ENCODE results near the gene LMF1. TPM values are rescaled to one million over a fixed set of nuclear protein-coding genes. Genes with fewer than 3 reads are reported as not detected.

The LMF1 gene
- total and polyA plus RNA-seq, 9 of the 15 experiments (the other 6 are each of a cell fraction or from before 2014, with no cell fraction given): 0.11 to 1.6 (median 0.55) TPM; not detected in 1

DNA sequence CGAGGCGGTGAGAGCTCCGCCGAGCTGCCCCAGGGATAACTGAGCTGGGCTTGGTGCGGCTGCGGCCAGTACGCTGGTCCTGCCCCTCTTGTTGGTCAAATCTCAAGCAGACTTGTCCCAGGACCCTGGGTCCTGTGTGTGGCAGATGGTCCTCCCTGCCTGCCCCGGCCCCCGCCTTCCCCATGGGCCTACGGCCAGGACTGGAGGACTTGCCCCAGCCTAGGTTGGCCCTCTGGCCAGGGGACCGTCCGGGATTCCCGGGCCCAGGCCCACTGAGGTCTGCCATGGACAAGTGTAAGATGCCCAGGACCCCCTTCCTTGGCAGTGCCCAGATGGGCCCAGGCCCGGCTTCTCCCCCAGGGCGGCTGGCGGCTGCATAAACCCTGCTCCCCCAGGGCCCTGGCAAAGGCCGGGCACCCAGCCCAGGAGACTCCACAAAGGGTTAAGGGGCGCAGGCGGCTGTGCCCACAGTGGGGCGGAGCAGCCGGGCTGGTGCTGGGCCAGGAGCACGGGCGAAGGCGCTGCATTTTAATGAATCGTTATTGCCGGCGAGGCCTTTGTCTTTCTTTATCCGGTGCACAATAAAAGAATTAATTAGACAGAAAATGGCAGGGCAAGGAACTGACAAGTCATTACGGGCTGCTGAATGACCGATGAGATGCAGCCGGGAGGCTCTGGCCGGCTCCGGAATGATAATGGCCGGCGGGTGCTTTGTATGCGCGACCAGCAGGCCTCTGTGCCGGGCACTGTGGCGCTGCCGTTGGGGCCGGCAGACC lies 19.9 kb upstream of the LMF1 start (continued):
- TF ChIP-seq, protein P1, sequence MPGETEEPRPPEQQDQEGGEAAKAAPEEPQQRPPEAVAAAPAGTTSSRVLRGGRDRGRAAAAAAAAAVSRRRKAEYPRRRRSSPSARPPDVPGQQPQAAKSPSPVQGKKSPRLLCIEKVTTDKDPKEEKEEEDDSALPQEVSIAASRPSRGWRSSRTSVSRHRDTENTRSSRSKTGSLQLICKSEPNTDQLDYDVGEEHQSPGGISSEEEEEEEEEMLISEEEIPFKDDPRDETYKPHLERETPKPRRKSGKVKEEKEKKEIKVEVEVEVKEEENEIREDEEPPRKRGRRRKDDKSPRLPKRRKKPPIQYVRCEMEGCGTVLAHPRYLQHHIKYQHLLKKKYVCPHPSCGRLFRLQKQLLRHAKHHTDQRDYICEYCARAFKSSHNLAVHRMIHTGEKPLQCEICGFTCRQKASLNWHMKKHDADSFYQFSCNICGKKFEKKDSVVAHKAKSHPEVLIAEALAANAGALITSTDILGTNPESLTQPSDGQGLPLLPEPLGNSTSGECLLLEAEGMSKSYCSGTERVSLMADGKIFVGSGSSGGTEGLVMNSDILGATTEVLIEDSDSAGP (CRISPR knock-in tag; IDR thresholded peaks at IDR 0.05): no peak

- 10% methylated on average over 11 of the region's 11 CpGs for WGBS (ENCODE audit: insufficient coverage, low coverage, missing lambda C conversion rate)
- Histone ChIP-seq H3K79me2 (ENCODE audit: control insufficient read depth, insufficient read depth, low read length) (no peaks in the 10 kb centered on the region), H3K27ac (ENCODE audit: extremely low read depth, low read depth, low read length) (no peak overlapping the region), H2AFZ (ENCODE audit: low read depth, low read length) (no peak overlapping the region), H3K27me3 (ENCODE audit: control insufficient read depth in 2 of 2, insufficient read depth in 2 of 2, low read length in 2 of 2) (peaks cover 25 to 74% of the 10 kb centered on the region in 2 experiments; a peak in 4 of 5 replicates), H4K20me1 (replicated peaks; ENCODE audit: control insufficient read depth, insufficient read depth, low read length) (peaks cover 14% of the 10 kb centered on the region; the same call in 1 of the 2 replicates), H3K4me3 (no peak overlapping the region), H3K4me2 (ENCODE audit: insufficient read depth, low read length) (no peak overlapping the region), H3K4me1 (replicated peaks in 1 of 2; ENCODE audit: control insufficient read depth in 2 of 2, insufficient read depth in 2 of 2, low read length in 2 of 2) (peaks cover 0 to 53% of the 10 kb centered on the region in 2 experiments; a peak in 2 of 5 replicates), H3K9me1 (ENCODE audit: control insufficient read depth, insufficient read depth, low read length) (no peaks in the 10 kb centered on the region), H3K9me3 (replicated peaks; ENCODE audit: control insufficient read depth, insufficient read depth, low read depth, low read length) (no peaks in the 10 kb centered on the region), H3K36me3 (ENCODE audit: control insufficient read depth, insufficient read depth, low read length) (no peaks in the 10 kb centered on the region), H3K9ac (ENCODE audit: insufficient read depth in 1 of 2, low read depth in 2 of 2, low read length in 2 of 2) (no peak overlapping the region)
- CTCF ChIA-PET (ENCODE audit: low intra/inter-chr PET ratio): no interaction called here
- no TSS peak for BruUV-seq (replicated peaks)
- no peak for ATAC-seq
- no peak for FAIRE-seq
- no peak for TF ChIP-seq FOXJ2 (tag; IDR thresholded peaks at IDR 0.05)
- no peak for TF ChIP-seq CHD2 (IDR thresholded peaks at IDR 0.05; ENCODE audit: low read depth, low read length)
- TF ChIP-seq ZNF175 (CRISPR knock-in tag; IDR thresholded peaks at IDR 0.05; ENCODE audit: low read depth): no peak
- TF ChIP-seq NCOA6 (IDR thresholded peaks at IDR 0.05): no peak
- TF ChIP-seq FOXJ3 (CRISPR knock-in tag; IDR thresholded peaks at IDR 0.05): no peak
- intact Hi-C loops (cut with micrococcal nuclease) (no loop called here), in situ Hi-C loops (cut with MboI) (no loop called here)
- no peak for DNase-seq (ENCODE audit: extremely low read depth in 1 of 4, low spot score in 3 of 4)
- POLR2A ChIA-PET: no interaction called here
Observed at GRCh38 chr16:989354-989814, 18.6 kb upstream of the LMF1 start.

Measured in K562 (cell line).